Nasal cavity respiratory epithelium epithelial cell of viscerocranial mucosa (primary cell): ENCODE results near the gene FBXL5. TPM values are rescaled to one million over a fixed set of nuclear protein-coding genes. Genes with fewer than 3 reads are reported as not detected.

Experiments
- total RNA-seq: library from RNA; depleted of rRNA; stranded (reverse); fragments of >200 nt; gene quantifications from 2 replicates; pipeline ENCODE4 v1.2.3, GENCODE V29; 2014

The FBXL5 gene, protein sequence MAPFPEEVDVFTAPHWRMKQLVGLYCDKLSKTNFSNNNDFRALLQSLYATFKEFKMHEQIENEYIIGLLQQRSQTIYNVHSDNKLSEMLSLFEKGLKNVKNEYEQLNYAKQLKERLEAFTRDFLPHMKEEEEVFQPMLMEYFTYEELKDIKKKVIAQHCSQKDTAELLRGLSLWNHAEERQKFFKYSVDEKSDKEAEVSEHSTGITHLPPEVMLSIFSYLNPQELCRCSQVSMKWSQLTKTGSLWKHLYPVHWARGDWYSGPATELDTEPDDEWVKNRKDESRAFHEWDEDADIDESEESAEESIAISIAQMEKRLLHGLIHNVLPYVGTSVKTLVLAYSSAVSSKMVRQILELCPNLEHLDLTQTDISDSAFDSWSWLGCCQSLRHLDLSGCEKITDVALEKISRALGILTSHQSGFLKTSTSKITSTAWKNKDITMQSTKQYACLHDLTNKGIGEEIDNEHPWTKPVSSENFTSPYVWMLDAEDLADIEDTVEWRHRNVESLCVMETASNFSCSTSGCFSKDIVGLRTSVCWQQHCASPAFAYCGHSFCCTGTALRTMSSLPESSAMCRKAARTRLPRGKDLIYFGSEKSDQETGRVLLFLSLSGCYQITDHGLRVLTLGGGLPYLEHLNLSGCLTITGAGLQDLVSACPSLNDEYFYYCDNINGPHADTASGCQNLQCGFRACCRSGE
- total RNA-seq: 103 and 154 TPM in 2 replicates

GRCh38 chr4:15655223-15656037 lies at the start of gene FBXL5:
Gene FBXL5 (minus strand): TSS chr4:15655357. CDS start chr4:15655287, 70 bp downstream.

GRCh38 chr4:15702941-15703403 lies 47.8 kb upstream of the FBXL5 start, which contains the start of gene BST1:
Gene BST1 (plus strand): TSS chr4:15703065. CDS start chr4:15703145, 80 bp downstream.

GRCh38 chr4:15681372-15682241 lies 26.4 kb upstream of the FBXL5 start, which contains the start of gene FAM200B:
Gene FAM200B (plus strand): TSS chr4:15681827. CDS start chr4:15686978, 5,151 bp downstream.

Other genes with a start within 250 kb of the FBXL5 start
- gene C1QTNF7, start 227.3 kb downstream of the FBXL5 start, total RNA-seq: not detected in 2 replicates
- gene CC2D2A, start 185.5 kb downstream of the FBXL5 start, total RNA-seq: 6.2 and 8.3 TPM in 2 replicates
- 20.2 and 28.7 TPM in 2 replicates for gene FAM200B, start 26.5 kb upstream of the FBXL5 start, total RNA-seq
- 0.14 and 0.68 TPM in 2 replicates for gene BST1, start 47.7 kb upstream of the FBXL5 start, total RNA-seq
- gene CD38, start 123.0 kb upstream of the FBXL5 start, total RNA-seq: 0.14 TPM in 1 of 2 replicates, not detected in the other